GM18505 (cell line): ENCODE measurements around the gene LRIG1.

Source experiments
- ATAC-seq: cut with Tn5 transposase; IDR thresholded peaks from one replicate; pipeline ENCODE4 v1.9.1; 2021; ENCODE audit not compliant: unreplicated experiment
- POLR2A ChIP-seq: IDR thresholded peaks from 4 replicates; pipeline ENCODE4 v1.6.1; 2011; ENCODE audit warnings: borderline replicate concordance; ENCODE audit not compliant: insufficient read depth, insufficient read length; ENCODE audit errors: extremely low read depth

The LRIG1 gene

GRCh38 chr3:66497985-66498671 is 2.7 kb downstream of the LRIG1 start:
- TF ChIP-seq POLR2A, result no peak
- no peak for ATAC-seq

GRCh38 chr3:66497288-66497984 is 3.4 kb downstream of the LRIG1 start:
- no peak for ATAC-seq
- TF ChIP-seq POLR2A, result no peak

GRCh38 chr3:66496746-66497145 is 4.1 kb downstream of the LRIG1 start:
- no peak for ATAC-seq
- TF ChIP-seq POLR2A, result no peak

- no peak for ATAC-seq
- no peak for TF ChIP-seq POLR2A
Measured at GRCh38 chr3:66496301-66496700, 4.5 kb downstream of the LRIG1 start.

DNA sequence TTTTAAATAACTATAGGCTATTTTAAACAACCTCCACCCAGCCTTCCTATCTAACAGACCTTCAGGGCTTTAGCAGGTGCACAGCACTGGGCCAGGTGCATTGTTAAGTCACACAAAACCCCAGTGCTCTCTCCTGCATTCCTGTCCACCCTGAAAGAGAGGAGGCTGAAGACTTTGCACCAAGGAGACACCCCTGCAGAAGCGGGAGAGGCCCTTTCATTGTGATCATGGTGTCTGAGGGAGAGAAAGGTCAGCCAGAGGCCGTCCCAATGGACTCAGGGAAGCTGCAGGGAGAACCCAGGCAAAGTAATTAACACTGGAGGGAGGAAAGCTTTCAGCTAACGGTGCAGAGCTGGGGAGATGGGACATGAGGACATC is 5.2 kb downstream of the LRIG1 start:
- no peak for TF ChIP-seq POLR2A
- ATAC-seq, result no peak

- no peak for TF ChIP-seq POLR2A
- ATAC-seq, result no peak
Measured at GRCh38 chr3:66494959-66495667, 5.7 kb downstream of the LRIG1 start.

DNA sequence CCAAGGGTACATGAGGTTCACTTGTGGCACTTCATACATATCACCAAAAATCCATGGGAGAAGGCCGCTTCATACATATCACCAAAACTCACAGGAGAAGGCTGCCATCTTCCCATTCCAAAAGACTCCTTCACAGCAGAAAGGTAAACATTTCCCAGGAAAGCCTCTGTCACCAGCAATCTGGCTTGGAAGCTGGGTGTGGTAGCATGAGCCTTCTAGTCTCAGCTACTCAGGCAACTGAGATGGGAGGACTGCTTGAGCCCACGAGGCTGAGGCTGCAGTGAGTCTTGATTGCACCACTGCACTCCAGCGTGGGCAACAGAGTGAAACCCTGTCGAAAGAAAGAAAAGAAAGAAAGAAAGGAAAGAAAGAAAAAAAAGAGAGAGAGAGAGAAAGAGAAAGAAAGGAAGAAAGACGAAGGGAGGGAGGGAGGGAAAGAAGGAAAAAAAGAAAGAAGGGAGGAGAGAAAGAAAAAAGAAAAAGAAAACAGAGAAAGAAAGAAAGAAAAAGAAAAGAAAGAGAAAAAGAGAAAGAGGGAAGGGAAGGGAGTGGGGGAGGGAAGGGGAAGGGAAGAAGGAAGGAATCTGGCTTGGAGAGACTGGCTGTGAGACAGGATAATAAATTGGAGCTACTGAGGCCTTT is 7.2 kb downstream of the LRIG1 start:
- no peak for TF ChIP-seq POLR2A
- ATAC-seq, result no peak

- TF ChIP-seq POLR2A, result no peak
- ATAC-seq, result no peak
Measured at GRCh38 chr3:66492672-66493071, 8.2 kb downstream of the LRIG1 start.

GRCh38 chr3:66492071-66492470 is 8.8 kb downstream of the LRIG1 start:
- TF ChIP-seq POLR2A, result no peak
- no peak for ATAC-seq

- TF ChIP-seq POLR2A, result no peak
- ATAC-seq, result no peak
Measured at GRCh38 chr3:66490984-66491383, 9.8 kb downstream of the LRIG1 start.

DNA sequence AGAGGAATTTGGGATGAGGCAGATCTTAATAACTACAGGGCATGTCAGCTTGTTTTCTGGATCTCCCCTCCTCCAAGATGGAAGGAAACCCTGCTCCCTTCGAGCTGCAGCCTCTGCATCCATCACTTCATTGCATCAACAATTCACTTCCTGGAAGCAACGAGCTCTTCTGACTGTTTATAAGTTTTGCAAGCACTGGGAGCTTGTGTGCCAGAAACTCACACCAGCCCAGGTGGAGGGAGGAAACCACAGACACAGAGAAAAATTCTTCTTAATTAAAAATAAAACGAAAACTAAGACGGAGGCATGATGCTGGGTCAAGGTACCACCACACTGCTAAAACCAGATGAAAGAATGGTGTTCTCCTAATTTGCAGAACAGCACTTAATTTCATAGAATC is 10.6 kb downstream of the LRIG1 start:
- ATAC-seq, result no peak
- no peak for TF ChIP-seq POLR2A

DNA sequence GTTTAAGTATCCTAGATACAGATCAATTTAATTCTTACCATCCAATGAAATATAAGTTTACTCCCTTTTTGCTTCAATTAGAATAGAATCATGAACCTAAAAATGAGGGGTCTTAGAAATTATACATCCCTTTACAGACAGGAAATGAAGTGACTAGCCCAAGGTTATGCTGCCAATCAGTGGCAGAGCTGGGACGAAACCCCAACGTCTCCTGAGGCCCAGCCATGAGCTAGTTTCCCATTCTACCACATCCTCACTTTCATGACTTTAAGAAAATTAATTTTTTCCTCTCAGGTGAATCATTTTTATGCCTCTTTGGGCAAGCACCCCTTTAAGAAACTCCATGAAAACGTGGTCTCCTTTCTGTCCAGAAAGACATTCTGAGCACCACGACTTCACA is 11.2 kb downstream of the LRIG1 start:
- TF ChIP-seq POLR2A, result no peak
- no peak for ATAC-seq

DNA sequence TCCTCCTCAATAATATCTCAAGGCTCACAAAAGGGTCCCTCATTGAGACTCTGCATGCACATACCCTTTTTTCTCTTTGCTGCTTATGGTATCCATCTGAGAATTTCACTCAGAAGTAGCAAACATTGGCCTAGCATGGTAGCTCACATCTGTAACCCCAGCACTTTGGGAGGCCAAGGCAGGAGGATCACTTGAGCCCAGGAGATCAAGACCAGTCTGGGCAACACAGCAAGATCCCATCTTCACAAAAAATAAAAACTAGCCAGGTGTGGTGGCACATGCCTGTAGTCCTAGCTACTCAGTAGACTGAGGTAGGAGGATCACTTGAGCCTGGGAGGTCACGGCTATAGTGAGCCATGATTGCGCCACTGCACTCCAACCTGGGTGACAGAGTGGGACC is 11.7 kb downstream of the LRIG1 start:
- no peak for ATAC-seq

More for the DNA sequence above, 11.7 kb downstream of the LRIG1 start:
- TF ChIP-seq POLR2A, result no peak
